GM21526 (cell line): ENCODE results near the gene CPNE4.

Source experiments
- ATAC-seq: cut with Tn5 transposase; IDR thresholded peaks from one replicate; pipeline ENCODE4 v1.9.1; 2021; ENCODE audit warnings: moderate library complexity; ENCODE audit not compliant: unreplicated experiment, low FRiP score

CPNE4 gene

DNA sequence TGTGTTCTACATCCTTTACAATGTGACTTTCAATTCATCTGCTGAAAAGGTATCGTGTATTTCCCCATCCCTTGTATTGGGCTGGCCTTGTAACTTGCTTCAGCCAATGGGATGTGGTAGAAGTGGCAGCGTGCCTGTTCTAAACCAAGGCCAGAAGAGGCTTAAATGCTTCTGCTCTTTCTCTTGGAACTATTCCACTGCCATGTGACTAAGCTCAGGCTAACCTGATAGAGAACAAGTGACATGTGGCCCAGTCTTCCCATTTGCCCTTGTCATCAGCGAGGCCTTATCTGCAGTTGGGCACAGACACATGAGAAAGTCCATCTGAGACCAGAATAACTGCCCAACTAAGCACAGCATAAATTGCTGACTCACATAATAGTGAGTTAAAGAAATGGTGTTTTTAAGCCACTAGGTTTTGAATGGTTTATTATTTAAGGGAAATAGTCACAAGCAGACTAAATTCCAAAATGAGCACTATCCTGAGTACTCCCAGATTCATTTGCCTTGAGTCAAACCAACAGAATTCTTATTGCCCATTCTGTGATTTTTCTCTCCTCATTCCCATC is 230.2 kb downstream of the CPNE4 start:
- no peak for ATAC-seq

- no peak for ATAC-seq
These were observed 231.7 kb downstream of the CPNE4 start for GRCh38 chr3:131803113-131803512.

- ATAC-seq, result no peak
These were observed 232.8 kb downstream of the CPNE4 start for GRCh38 chr3:131802029-131802428.

DNA sequence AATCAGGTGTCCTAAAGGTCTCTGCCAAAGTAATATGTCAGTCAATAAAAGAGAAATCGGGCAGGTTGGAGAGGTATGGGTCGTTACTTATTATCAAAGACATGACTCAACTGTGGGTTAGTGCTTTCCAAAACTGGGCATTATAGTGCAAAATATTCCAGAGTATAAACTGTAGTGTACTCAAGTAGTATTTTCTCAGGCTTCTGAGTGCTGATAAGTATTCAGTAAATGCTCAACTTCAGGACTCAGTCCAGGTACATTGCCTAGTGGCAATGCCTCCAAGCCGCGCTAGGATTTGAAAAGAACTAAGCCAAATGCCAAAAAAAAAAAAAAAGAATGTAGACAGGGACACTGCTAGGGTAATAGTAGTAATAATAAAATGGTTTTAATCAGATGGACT is 233.2 kb downstream of the CPNE4 start:
- ATAC-seq, result no peak

DNA sequence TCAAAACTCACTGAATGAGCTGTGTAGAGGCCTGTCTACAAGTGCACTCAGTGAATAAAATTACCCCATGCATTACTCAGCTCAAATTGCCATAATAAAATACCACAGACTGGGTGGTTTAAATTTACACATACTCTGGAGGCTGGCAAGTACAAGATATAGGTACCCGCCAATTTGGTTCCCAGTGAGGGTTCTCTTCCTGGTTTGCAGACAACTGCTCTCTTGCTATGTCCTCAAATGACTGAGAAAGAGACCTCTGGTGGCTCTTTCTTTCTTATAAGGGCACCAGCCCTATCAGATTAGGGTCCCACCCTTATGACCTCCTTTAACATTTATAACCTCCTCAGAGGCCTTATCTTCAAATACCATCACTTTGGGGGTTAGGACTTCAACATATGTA is 237.0 kb downstream of the CPNE4 start:
- no peak for ATAC-seq

DNA sequence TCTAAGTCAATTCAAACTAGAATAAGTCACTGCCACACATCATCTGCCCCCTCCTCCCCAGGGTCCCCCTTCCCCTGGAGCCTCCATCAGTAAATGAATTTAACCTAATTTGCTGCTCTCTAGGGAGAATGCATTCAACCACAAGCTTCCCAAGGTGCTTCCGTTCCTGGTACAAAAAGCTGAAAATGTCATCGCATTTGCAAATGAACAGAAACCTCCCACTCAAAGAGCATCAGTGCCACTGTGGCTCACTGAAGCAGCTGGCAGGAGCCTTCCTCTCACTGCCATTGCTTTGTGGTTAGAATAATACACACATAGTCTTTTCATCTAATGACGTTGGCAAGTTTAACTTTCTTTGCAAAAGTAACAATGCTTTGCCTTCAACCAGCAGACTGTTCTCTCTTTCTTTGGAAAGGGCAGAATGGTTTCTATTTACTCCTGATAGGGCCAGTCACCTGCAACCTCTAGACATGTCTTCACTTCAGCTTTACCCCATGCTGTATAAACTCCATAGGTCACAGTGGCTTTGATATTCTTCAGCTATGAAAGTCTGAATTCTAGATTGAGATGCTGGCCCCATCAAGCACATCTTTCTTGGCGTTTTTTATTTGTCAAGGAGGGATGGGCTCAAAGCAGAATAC is 238.1 kb downstream of the CPNE4 start:
- no peak for ATAC-seq

DNA sequence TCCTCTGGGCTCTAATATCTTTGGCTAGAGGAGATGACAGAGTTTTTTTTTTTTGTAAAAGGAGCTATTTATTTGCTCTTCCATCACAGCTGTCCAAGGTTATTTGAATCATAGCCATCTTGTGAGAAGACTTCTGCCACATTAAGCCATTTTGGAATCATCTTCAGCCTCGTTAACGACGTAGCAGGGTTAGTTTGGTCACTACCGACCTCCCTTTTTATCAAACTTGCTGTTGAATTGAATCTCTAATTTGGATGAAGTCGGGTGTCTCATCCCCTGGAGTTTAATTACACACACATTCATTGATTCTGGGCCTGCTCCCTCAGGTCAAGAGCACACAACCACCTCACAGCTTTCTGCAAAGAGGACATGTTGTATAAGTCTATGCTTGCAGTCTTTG is 238.7 kb downstream of the CPNE4 start:
- ATAC-seq, result no peak

- no peak for ATAC-seq
These were observed 239.3 kb downstream of the CPNE4 start for GRCh38 chr3:131795390-131796090.

DNA sequence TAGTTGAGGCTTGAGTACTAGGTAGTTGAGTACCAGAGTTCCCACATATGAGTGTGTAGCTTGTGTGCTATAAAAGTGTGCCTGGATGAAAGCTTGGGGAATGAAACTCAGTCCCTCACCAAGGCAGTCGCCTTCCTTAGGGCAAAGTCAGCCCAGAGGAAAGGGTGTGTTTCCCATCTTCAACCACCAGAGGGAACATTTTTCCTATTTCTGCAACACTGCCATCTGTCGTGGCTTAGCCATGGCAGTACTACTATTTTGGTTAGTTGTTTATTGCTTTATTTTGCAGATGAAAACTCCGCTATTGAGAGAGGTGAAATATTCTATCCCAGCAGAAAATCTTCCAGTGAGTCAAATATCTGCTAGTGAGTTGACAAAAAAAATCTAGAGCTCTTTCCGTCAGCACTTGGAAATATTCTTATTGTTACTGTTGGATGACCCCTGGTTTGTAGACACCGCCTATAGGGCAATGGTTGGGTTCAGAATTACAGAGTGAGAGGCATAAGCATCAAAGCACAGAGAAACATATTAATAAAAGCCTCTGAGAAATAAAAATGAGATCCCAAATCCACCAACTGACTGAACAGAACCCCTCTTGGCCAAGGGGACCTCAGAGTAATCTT is 239.9 kb downstream of the CPNE4 start:
- peak; percentile 72 for ATAC-seq

GRCh38 chr3:131793870-131794269 is 240.9 kb downstream of the CPNE4 start:
- ATAC-seq, result no peak

DNA sequence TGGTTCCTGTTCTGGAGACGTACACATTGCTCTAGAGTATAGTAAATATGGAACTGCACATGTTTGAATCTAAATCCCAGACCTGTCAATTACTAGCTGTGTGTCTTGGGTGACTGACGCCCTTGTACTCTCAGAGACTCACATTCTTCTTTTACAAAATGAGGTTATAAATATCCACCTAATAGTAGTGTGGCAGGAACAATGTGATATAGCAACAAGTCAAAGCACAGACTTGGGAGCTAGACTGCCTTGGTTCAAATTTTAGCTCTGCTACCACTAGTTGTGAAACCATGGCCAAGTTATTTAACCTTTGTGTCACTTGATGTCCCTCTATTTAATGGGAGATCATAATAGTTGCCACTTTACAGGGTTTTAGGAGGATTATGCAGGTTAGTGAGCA is 245.6 kb downstream of the CPNE4 start:
- ATAC-seq, result no peak

- ATAC-seq, result no peak
These were observed 248.4 kb downstream of the CPNE4 start for GRCh38 chr3:131786386-131786785.

- ATAC-seq, result no peak
These were observed 252.1 kb downstream of the CPNE4 start for GRCh38 chr3:131782751-131783150.

DNA sequence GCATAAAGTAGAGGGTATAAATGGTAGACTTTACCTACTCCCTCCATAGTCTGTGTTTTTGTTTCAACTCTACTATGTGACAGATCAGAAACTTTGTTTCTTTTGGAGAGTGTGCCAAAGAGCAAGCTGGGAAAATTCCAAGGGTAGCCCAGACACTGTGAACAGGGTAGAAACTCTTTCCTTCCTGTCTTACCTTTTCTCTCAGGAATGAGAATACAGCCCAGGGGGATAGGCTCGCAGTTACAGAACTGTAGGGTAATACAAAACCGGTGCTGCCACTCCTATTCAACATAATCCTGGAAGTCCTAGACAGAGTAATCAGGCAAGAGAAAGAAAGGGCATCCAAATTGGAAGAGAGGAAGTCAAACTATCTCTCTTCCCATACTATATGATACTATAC is 256.3 kb downstream of the CPNE4 start:
- no peak for ATAC-seq

- ATAC-seq, result no peak
These were observed 259.2 kb downstream of the CPNE4 start for GRCh38 chr3:131775650-131776049.

DNA sequence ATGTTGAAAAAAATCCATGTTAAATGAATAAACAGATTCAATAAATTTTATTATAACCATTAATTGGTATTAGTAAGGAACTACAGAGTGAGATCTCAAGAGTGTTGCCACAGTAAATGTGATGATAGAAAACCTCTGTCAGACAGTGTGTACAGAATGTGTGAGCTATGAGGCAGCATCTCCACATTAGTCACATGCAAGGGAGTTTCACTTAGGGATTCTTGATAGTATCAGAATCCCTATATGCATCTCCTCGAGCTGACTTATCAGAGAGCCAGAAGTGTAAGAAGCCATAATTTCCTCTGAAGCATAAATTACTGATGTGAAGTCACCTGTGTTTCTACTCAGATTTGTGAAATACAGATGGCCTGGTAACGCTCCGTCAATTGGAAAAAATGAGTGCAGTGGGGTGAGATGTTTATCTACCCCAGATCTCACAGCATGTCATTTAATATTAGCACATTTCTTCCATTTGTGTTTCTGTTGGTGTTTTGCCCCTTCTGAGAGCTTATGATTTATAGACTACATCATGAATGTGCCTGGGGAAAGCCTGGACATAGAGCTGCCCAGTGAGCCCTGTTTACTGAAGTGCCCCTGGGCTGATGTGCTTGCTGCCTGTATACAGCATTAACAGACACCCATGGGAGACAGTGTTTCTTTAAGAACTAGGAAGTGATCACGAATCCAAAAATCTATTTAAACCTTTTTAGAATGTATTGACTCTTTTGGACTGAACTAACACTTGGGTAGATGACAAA is 262.4 kb downstream of the CPNE4 start:
- no peak for ATAC-seq

- ATAC-seq, result no peak
These were observed 271.7 kb downstream of the CPNE4 start for GRCh38 chr3:131762981-131763564.

GRCh38 chr3:131756405-131756804 is 278.4 kb downstream of the CPNE4 start:
- ATAC-seq, result no peak

DNA sequence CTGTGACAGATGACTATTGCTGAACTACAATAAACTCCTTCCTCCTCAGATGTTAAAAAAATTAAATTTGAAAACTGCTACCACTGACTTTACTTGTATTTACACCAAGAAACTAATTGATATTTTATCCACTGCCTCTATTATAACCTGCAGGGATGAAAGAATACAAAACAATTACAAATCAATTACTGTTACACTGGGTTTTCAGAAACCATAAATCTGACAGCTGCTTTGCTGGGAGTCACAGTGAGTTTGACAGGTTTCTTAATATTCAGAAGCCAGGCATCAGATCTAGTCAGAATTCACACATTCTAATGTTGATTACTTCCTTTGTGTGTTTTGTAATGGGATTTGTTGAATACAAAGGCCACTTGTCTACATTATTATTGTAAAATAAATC is 279.4 kb downstream of the CPNE4 start:
- ATAC-seq, result no peak

DNA sequence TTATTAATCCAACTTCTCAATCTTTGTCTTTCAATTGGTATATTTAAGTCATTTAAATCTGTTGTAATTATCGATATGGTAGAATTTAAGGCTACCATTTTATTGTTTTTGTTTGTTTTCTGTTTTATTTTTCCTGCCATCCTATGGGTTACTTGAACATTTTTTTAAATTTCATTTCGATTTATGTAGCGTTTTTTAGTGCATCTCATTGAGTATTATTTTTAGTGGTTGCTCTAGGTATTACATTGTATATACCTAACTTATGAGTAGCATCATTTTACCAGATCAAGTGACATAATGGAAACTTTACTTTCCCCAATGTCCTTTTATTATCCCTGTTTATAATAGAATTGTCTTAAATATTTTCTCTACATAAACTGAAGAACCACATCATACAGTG is 284.6 kb downstream of the CPNE4 start:
- ATAC-seq, result no peak

- no peak for ATAC-seq
These were observed 285.0 kb downstream of the CPNE4 start for GRCh38 chr3:131749826-131750225.
